Activated naive CD4-positive, alpha-beta T cell treated with anti-CD3 and anti-CD28 coated beads, Interleukin-2, amount 10 ng/mL, durations not matched to agents 7 days and 5 days (primary cell): Measurements from ENCODE around the gene KANK2.
A peak's percentile ranks its signal among the peaks of the same experiment; 100 is the strongest.

Experiments
- CTCF ChIA-PET: fragments of 350-600 bp; sonication (Branson Sonifier 250); formaldehyde crosslinking; loops from one replicate; lab custom pipeline; 2021; ENCODE audit warnings: antibody characterized with exemption; lab: Charles Lee
- DNase-seq: peaks from one replicate; pipeline ENCODE4 v3.0.0-alpha.2; 2020
- H3K27ac Mint-ChIP-seq: one replicate; pipeline ENCODE4 v1.8.0; 2021; ENCODE audit warnings: mild to moderate bottlenecking, moderate library complexity, mixed read lengths
- H3K27me3 Mint-ChIP-seq: one replicate; pipeline ENCODE4 v1.8.0; 2021; ENCODE audit warnings: mild to moderate bottlenecking, mixed read lengths
- H3K36me3 Mint-ChIP-seq: one replicate; pipeline ENCODE4 v1.8.0; 2021; ENCODE audit warnings: mixed read lengths
- H3K4me1 Mint-ChIP-seq: one replicate; pipeline ENCODE4 v1.8.0; 2021; ENCODE audit warnings: mixed read lengths
- H3K4me3 Mint-ChIP-seq: one replicate; pipeline ENCODE4 v1.8.0; 2021; ENCODE audit warnings: mild to moderate bottlenecking, moderate library complexity, mixed read lengths
- H3K9me3 Mint-ChIP-seq: one replicate; pipeline ENCODE4 v1.8.0; 2021; ENCODE audit warnings: mixed read lengths

Gene KANK2

GRCh38 chr19:11234486-11235075 lies 37.2 kb upstream of the KANK2 start:
- no peaks in the 10 kb centered on the region for H3K36me3 Mint-ChIP-seq
- no peak overlapping the region for H3K27ac Mint-ChIP-seq
- H3K9me3 Mint-ChIP-seq = peaks cover 13% of the 10 kb centered on the region
- H3K4me3 Mint-ChIP-seq = no peak overlapping the region
- H3K4me1 Mint-ChIP-seq = no peaks in the 10 kb centered on the region
- no peak for DNase-seq
- peaks cover 7% of the 10 kb centered on the region for H3K27me3 Mint-ChIP-seq
- CTCF ChIA-PET = no interaction called here

- H3K4me3 Mint-ChIP-seq = no peak overlapping the region
- CTCF ChIA-PET = no interaction called here
- no peak for DNase-seq
- H3K36me3 Mint-ChIP-seq = no peaks in the 10 kb centered on the region
- peaks cover 6% of the 10 kb centered on the region for H3K27me3 Mint-ChIP-seq
- peaks cover 5% of the 10 kb centered on the region for H3K9me3 Mint-ChIP-seq
- H3K4me1 Mint-ChIP-seq = no peaks in the 10 kb centered on the region
- no peak overlapping the region for H3K27ac Mint-ChIP-seq
Observed at GRCh38 chr19:11233073-11233472, 35.7 kb upstream of the KANK2 start.

GRCh38 chr19:11232555-11232954 lies 35.2 kb upstream of the KANK2 start:
- peaks cover 3% of the 10 kb centered on the region for H3K9me3 Mint-ChIP-seq

GRCh38 chr19:11230621-11231386 lies 33.5 kb upstream of the KANK2 start:
- Mint-ChIP-seq H3K9me3 (no peaks in the 10 kb centered on the region), H3K4me3 (no peak overlapping the region), H3K4me1 (no peaks in the 10 kb centered on the region), H3K27ac (no peak overlapping the region), H3K27me3 (peaks cover 6% of the 10 kb centered on the region), H3K36me3 (no peaks in the 10 kb centered on the region)
- DNase-seq = no peak
- CTCF ChIA-PET = interaction anchor here (0.8 kb wide), 1 partner anchor 52 kb away, joined by 3 read pairs; no protein-coding TSS in a partner anchor

More at GRCh38 chr19:11232555-11232954, 35.2 kb upstream of the KANK2 start:
- Mint-ChIP-seq H3K27ac (no peak overlapping the region), H3K4me1 (no peaks in the 10 kb centered on the region), H3K36me3 (no peaks in the 10 kb centered on the region), H3K27me3 (peaks cover 6% of the 10 kb centered on the region), H3K4me3 (no peak overlapping the region)
- CTCF ChIA-PET = no interaction called here
- DNase-seq = no peak

GRCh38 chr19:11227195-11227886 lies 30.0 kb upstream of the KANK2 start:
- Mint-ChIP-seq H3K27me3 (no peaks in the 10 kb centered on the region), H3K36me3 (no peaks in the 10 kb centered on the region), H3K9me3 (no peaks in the 10 kb centered on the region), H3K4me3 (no peak overlapping the region), H3K27ac (no peak overlapping the region), H3K4me1 (no peaks in the 10 kb centered on the region)
- CTCF ChIA-PET = interaction anchor here (1.1 to 1.6 kb wide), 2 partner anchors 154 to 156 kb away, joined by 3 read pairs; no protein-coding TSS in a partner anchor
- DNase-seq = peak; percentile 27

- H3K27ac Mint-ChIP-seq = no peak overlapping the region
- no peak for DNase-seq
- H3K27me3 Mint-ChIP-seq = peaks cover 5% of the 10 kb centered on the region
- CTCF ChIA-PET = interaction anchor here (1.1 kb wide), 1 partner anchor 154 kb away, joined by 3 read pairs; no protein-coding TSS in a partner anchor
- no peak overlapping the region for H3K4me3 Mint-ChIP-seq
- H3K36me3 Mint-ChIP-seq = no peaks in the 10 kb centered on the region
- peaks cover under 1% of the 10 kb centered on the region for H3K9me3 Mint-ChIP-seq
- H3K4me1 Mint-ChIP-seq = no peaks in the 10 kb centered on the region
Observed at GRCh38 chr19:11226716-11227166, 29.4 kb upstream of the KANK2 start.

- CTCF ChIA-PET = no interaction called here
- Mint-ChIP-seq H3K4me3 (no peak overlapping the region), H3K27ac (no peak overlapping the region), H3K9me3 (peaks cover 9% of the 10 kb centered on the region), H3K27me3 (peaks cover 7% of the 10 kb centered on the region), H3K36me3 (no peaks in the 10 kb centered on the region), H3K4me1 (no peaks in the 10 kb centered on the region)
- no peak for DNase-seq
Observed at GRCh38 chr19:11225815-11226214, 28.5 kb upstream of the KANK2 start.

GRCh38 chr19:11225172-11225571 lies 27.8 kb upstream of the KANK2 start:
- peaks cover 13% of the 10 kb centered on the region for H3K9me3 Mint-ChIP-seq
- CTCF ChIA-PET = no interaction called here
- H3K27ac Mint-ChIP-seq = no peak overlapping the region
- H3K4me3 Mint-ChIP-seq = no peak overlapping the region
- peaks cover 1% of the 10 kb centered on the region for H3K36me3 Mint-ChIP-seq
- peaks cover 10% of the 10 kb centered on the region for H3K27me3 Mint-ChIP-seq
- no peak for DNase-seq
- H3K4me1 Mint-ChIP-seq = no peaks in the 10 kb centered on the region

- Mint-ChIP-seq H3K27ac (no peak overlapping the region), H3K4me1 (no peaks in the 10 kb centered on the region), H3K9me3 (peaks cover 13% of the 10 kb centered on the region), H3K27me3 (peaks cover 12% of the 10 kb centered on the region), H3K36me3 (peaks cover 1% of the 10 kb centered on the region), H3K4me3 (no peak overlapping the region)
- DNase-seq = no peak
- CTCF ChIA-PET = no interaction called here
Observed at GRCh38 chr19:11224429-11224828, 27.1 kb upstream of the KANK2 start.

GRCh38 chr19:11223200-11223599 lies 25.9 kb upstream of the KANK2 start:
- Mint-ChIP-seq H3K9me3 (peaks cover 13% of the 10 kb centered on the region), H3K4me1 (no peaks in the 10 kb centered on the region), H3K27ac (no peak overlapping the region), H3K27me3 (peaks cover 12% of the 10 kb centered on the region), H3K36me3 (peaks cover 1% of the 10 kb centered on the region), H3K4me3 (no peak overlapping the region)
- CTCF ChIA-PET = interaction anchor here (0.8 kb wide), 1 partner anchor 63 kb away, joined by 3 read pairs; no protein-coding TSS in a partner anchor
- DNase-seq = no peak

GRCh38 chr19:11221082-11221598 lies 23.8 kb upstream of the KANK2 start:
- CTCF ChIA-PET = no interaction called here
- Mint-ChIP-seq H3K27ac (no peak overlapping the region), H3K36me3 (peaks cover 1% of the 10 kb centered on the region), H3K27me3 (peaks cover 12% of the 10 kb centered on the region), H3K9me3 (peaks cover 15% of the 10 kb centered on the region), H3K4me3 (no peak overlapping the region), H3K4me1 (no peaks in the 10 kb centered on the region)
- no peak for DNase-seq

- H3K27me3 Mint-ChIP-seq = peaks cover 8% of the 10 kb centered on the region
- DNase-seq = no peak
- no peaks in the 10 kb centered on the region for H3K4me1 Mint-ChIP-seq
- no peak overlapping the region for H3K27ac Mint-ChIP-seq
- no peaks in the 10 kb centered on the region for H3K36me3 Mint-ChIP-seq
- CTCF ChIA-PET = no interaction called here
- H3K9me3 Mint-ChIP-seq = peaks cover 17% of the 10 kb centered on the region
- H3K4me3 Mint-ChIP-seq = no peak overlapping the region
Observed at GRCh38 chr19:11214387-11214786, 17.0 kb upstream of the KANK2 start.

GRCh38 chr19:11210656-11210928 lies 13.2 kb upstream of the KANK2 start:
- no peaks in the 10 kb centered on the region for H3K36me3 Mint-ChIP-seq
- DNase-seq = no peak
- H3K27me3 Mint-ChIP-seq = peaks cover 14% of the 10 kb centered on the region
- H3K9me3 Mint-ChIP-seq = peaks cover 17% of the 10 kb centered on the region
- CTCF ChIA-PET = no interaction called here
- no peak overlapping the region for H3K4me3 Mint-ChIP-seq
- no peak overlapping the region for H3K27ac Mint-ChIP-seq
- H3K4me1 Mint-ChIP-seq = no peaks in the 10 kb centered on the region

GRCh38 chr19:11209839-11210655 lies 12.7 kb upstream of the KANK2 start:
- Mint-ChIP-seq H3K36me3 (no peaks in the 10 kb centered on the region), H3K4me3 (no peak overlapping the region), H3K27me3 (peaks cover 15% of the 10 kb centered on the region), H3K9me3 (peaks cover 17% of the 10 kb centered on the region), H3K4me1 (no peaks in the 10 kb centered on the region), H3K27ac (no peak overlapping the region)
- no peak for DNase-seq
- CTCF ChIA-PET = no interaction called here
